ENCODE measurements around the gene TMEM119.

- TF ChIP-seq ZNF592 (IDR thresholded peaks at IDR 0.05) (no peak), GABPA (IDR thresholded peaks at IDR 0.05; ENCODE audit: low read depth) (no peak), USF1 (IDR thresholded peaks at IDR 0.05; ENCODE audit: borderline replicate concordance, extremely low read length, insufficient read depth, low read depth, low read length) (no peak), CTCF (IDR thresholded peaks at IDR 0.05 in 2 of 3, conservative IDR thresholded peaks at IDR 0.05 in 1 of 3; ENCODE audit: control insufficient read depth in 2 of 3, extremely low read depth in 1 of 3, insufficient read depth in 1 of 3, low read depth in 3 of 3, low read length in 3 of 3) (no peak), JUND (IDR thresholded peaks at IDR 0.05; ENCODE audit: low read depth, low read length) (no peak), BHLHE40 (IDR thresholded peaks at IDR 0.05; ENCODE audit: borderline replicate concordance in 1 of 2, low read depth in 2 of 2, low read length in 1 of 2) (no peak), YY1 (IDR thresholded peaks at IDR 0.05; ENCODE audit: low read depth, low read length) (no peak), TAF1 (IDR thresholded peaks at IDR 0.05; ENCODE audit: borderline replicate concordance, low read depth, low read length) (no peak), POLR2AphosphoS5 (IDR thresholded peaks at IDR 0.05; ENCODE audit: low read length) (no peak), MEF2B (IDR thresholded peaks at IDR 0.05; ENCODE audit: partially characterized antibody, poor library complexity, severe bottlenecking) (no peak), RAD51 (IDR thresholded peaks at IDR 0.05) (no peak), PRDM15 (CRISPR knock-in tag; IDR thresholded peaks at IDR 0.05) (no peak), NRF1 (conservative IDR thresholded peaks at IDR 0.05; ENCODE audit: low read depth, low read length) (no peak)
These were observed 17.4 kb downstream of the TMEM119 start for GRCh38 chr12:108580531-108580930.

All from GM12878 (cell line).